Liver (tissue), 3 donors: ENCODE measurements around the gene DEK.

Experiments used
- EGR1 ChIP-seq, 2 donors: IDR thresholded peaks; 2 replicates each; pipeline ENCODE4 v1.6.1; 2016 to 2018; ENCODE audit warnings: antibody characterized with exemption in 2 of 2, low read depth in 2 of 2
- MAX ChIP-seq: IDR thresholded peaks from 2 replicates; pipeline ENCODE4 v1.6.1; 2016; ENCODE audit warnings: antibody characterized with exemption
- RAD21 ChIP-seq, 2 donors: IDR thresholded peaks; 2 replicates each; pipeline ENCODE4 v1.6.1; 2016; ENCODE audit warnings: antibody characterized with exemption in 2 of 2, mild to moderate bottlenecking in 2 of 2
- TF ChIP-seq, protein P1 (sequence below): fragments of 150-350 bp; IDR thresholded peaks from 2 replicates; pipeline ENCODE4 v1.5.1; 2017; ENCODE audit warnings: improper control_type of control experiment, low read depth, low read length; ENCODE audit not compliant: missing input control
- donor health status: healthy.
- donor health status: healthy.

GRCh38 chr6:18312368-18312767 is 48.0 kb upstream of the DEK start:
- TF ChIP-seq, protein P1, sequence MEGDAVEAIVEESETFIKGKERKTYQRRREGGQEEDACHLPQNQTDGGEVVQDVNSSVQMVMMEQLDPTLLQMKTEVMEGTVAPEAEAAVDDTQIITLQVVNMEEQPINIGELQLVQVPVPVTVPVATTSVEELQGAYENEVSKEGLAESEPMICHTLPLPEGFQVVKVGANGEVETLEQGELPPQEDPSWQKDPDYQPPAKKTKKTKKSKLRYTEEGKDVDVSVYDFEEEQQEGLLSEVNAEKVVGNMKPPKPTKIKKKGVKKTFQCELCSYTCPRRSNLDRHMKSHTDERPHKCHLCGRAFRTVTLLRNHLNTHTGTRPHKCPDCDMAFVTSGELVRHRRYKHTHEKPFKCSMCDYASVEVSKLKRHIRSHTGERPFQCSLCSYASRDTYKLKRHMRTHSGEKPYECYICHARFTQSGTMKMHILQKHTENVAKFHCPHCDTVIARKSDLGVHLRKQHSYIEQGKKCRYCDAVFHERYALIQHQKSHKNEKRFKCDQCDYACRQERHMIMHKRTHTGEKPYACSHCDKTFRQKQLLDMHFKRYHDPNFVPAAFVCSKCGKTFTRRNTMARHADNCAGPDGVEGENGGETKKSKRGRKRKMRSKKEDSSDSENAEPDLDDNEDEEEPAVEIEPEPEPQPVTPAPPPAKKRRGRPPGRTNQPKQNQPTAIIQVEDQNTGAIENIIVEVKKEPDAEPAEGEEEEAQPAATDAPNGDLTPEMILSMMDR, result no peak
- no peak for TF ChIP-seq EGR1 (IDR thresholded peaks at IDR 0.05; ENCODE audit: low read depth in 2 of 2)
- no peak for TF ChIP-seq MAX
- no peak for TF ChIP-seq RAD21 (IDR thresholded peaks at IDR 0.05)
